HG03439 (cell line): ENCODE data around the gene ALG12.

Source experiments
- ATAC-seq: cut with Tn5 transposase; IDR thresholded peaks from one replicate; pipeline ENCODE4 v1.9.1; 2021; ENCODE audit warnings: mild to moderate bottlenecking, moderate library complexity; ENCODE audit not compliant: unreplicated experiment

Gene ALG12

DNA sequence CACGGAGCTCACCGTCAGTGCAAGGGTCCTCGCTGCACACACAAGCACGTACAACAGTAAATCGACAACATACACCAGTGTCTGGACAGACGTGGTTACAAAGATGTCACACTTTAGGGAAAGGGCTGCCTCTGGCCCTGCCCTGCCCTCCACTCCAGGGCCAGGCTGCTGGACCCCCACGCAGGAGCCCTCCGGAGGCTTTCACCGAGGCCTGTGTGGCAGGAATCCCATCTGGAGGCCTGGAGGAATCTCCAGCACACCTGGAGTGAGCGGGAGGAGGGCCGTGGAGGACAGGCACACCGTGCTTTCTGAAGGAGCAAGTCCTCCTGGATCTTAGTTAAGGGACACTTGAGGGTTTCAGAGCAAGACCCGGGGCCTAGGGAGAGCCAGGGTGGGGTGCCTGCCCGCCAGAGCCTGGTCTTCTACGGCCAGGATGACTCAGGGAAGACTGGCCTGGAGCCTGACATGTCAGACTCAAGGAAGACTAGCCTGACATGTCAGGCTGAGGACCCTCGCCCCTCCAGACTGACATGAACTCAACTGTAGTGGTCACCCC lies 40.2 kb upstream of the ALG12 start:
- ATAC-seq = no peak

DNA sequence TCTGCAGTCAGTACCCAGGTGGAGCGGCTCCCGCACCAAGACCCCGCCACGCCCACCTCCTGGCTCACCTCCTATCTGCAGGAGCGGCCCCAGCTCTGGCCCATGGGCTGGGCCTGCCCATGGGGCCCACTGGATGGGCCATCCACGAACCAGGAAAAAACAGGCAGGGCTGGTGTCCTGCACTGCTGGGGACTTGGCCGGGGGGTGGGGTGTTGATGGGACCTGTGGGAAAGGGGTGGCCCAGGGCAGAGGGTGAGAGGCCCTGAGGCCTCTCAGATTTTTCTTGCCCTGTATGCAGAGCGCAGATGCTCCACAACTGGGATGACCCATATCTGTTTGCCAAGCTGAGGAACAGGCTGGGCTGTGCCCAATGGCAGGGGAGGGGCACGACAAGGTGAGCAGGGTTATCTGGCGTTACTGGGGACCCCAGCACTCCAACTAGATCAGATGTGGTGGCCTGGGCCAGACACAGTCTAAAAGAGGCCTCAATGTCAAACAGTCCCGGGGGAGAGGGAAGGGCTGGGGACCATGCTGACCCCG lies 39.7 kb upstream of the ALG12 start:
- no peak for ATAC-seq

DNA sequence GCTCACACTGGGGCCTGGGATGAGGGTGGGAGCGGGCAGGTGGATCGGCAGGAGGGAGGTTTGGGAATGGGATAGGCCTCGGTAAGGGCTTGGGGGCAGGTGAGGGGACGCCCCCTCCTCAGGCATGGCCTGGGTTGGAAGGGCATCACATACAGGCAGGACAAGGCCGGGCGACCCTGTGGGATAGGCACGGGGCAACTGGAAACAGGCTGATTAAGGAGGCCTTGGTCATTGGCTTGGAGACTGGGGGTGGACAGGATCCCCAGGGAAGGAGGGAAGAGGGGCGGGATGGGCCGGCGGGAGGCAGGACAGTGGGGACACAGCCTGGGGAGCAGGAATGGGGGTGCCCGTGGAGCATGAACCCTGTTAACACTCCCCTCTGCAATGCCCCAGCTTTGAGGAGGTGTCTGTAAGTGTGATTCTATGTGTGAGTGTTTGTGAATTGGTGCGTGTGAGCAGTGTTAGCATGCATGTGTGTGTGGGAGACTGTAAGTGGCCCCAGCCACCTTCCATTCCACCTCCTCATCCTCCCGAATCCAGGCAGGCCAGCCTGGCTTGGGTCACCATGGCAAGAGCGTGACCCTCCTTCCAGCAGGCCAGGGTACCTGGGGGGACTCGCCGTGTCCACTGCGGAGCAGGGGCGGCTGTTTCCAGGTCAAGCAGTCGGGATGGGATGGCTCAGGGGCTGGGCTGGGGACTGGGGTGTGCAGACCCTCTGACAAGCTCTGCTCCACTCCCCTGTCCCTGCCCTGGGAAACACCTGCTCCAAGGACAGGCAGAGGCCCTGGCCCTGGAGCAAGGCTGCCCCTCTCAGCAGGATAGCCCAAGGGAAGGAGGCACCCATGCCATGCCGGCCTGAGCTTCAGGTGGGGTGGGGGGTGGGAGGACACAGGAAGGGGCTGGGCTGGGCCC lies 38.9 kb upstream of the ALG12 start:
- no peak for ATAC-seq

DNA sequence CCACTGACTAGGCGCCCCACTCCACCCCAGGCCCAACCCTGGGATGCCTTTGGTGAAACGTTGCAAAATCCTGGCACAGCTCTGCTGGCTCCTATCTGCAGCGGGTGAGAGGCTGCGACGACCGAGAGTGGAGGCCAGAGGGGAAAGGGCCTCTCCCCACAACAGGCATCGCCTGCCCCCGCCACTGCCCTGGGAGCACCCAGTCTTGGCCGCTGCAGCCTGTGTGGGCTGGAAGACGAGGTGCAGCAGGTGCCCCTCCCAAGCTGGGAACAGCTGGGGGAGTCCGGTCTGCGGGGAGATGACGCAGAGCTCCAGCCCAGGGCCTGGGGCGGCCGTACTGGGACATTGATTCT lies 38.2 kb upstream of the ALG12 start:
- ATAC-seq = no peak

DNA sequence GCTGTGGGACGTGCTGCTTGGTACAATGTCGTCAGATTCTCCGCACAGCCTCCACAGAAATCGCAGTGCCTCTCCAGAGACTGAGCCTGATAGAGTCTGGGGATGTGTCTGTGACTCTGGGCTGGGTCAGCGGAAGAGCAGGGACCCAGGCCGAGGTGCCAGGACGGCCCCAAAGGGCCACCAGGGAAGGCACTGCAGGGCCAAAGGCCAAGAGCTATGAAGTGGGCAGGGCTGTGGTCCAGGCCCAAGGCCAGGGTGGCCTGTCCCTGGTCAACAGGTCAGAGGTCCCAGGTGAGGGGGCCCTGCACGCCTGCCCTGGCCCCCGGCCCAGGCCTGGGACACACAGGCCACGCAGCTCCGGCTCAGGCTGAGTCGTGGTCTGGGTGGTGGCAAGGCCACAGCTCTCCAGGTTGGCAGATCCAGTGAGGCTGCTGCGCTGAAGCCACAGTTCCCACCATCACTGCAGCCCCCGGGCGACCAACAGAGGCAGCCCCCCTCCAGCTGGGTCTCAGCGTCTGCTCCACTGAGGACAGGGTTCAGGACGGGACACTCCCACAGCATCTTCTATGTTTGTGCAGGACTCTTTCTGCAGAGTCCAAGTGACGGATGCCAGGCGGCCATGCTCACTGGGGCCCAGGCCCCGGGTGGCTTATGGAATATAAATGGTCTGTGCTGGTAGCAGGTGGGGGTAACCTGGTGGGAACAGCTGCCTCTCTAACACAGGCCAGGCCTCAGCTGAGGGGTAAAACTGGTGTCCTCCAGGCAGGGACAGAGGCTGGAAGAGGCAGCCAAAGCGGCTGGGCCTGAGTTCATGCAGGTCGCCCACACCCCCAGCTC lies 37.6 kb upstream of the ALG12 start:
- no peak for ATAC-seq

DNA sequence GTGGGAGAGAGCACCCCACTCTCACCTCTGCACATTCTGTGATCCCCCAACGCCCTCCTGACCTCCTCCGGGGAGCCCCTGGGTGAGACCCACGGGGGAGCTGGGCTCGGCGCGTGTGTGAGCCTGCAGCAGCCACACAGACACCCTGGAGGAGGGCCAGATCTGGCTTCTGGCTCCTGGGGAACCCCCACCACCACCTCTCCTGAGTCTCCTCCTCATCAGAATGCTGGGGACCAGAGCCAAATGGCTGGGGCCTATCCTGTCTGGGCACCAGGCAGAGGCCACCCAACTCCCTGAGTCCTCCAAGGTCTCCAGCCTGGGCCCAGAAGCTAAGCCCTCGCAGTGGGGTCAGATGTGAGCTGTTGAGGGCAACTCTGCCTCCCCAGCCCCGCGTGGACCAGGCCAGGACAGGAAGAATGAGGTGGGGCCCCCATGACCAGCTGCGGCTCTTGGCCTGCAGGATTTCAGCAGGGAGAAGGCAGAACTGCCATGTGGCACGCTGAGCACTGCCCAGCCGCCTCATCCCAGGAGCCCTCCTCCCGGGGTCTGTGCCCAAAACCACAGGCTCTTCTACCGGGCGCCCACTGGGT lies 36.8 kb upstream of the ALG12 start:
- ATAC-seq = no peak

DNA sequence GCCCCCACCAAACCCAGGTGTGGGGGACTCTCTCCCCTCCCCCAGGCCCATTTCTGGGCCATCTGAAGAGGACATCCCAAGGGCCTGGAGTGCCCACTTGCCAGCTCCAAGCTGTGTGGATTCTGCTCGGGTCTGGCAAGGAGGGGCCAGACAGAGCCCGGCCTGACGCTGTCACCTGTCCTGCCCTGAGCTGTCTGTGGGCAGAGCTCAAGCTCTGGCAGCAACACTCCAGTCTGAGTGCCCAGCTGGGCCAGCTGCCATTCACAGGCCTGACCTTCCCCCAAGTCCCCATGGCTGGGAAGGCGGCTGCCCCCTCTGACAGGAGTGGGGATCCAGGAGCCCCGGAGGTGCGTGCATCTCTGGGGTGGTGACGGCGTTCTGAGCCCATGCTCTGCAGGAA lies 36.1 kb upstream of the ALG12 start:
- no peak for ATAC-seq

DNA sequence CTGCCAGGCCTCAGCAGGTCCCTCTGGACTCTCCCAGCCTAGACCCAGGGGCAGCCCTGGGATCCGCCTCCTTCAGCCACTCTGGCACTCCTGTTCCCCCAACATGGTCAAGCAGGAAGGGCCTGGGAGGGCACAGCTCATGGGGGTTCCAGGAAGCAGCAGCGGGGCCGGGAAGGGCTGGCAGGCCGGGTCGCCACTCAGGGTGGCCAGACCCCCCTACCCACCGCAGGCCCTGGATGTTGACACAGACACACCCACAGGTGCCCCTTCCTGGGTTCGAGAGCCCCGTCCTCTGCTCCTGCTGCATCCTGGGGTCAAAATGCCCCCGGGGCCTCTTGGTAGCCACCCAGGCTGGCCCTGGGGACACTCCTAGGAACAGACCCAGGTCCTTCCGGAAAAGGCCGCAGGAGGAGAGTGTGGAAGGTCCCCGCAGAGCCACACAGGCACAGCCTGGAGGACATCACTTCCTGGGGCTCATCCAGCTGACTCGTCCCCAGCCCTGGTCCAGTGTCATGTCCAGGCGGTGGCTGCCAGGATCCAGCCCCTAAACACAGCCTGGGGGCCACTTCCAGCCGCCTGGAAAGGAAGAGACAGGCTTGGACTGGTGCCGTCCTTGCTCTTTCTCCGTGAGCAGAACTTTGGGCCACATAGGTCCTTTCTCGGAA lies 35.6 kb upstream of the ALG12 start:
- no peak for ATAC-seq

DNA sequence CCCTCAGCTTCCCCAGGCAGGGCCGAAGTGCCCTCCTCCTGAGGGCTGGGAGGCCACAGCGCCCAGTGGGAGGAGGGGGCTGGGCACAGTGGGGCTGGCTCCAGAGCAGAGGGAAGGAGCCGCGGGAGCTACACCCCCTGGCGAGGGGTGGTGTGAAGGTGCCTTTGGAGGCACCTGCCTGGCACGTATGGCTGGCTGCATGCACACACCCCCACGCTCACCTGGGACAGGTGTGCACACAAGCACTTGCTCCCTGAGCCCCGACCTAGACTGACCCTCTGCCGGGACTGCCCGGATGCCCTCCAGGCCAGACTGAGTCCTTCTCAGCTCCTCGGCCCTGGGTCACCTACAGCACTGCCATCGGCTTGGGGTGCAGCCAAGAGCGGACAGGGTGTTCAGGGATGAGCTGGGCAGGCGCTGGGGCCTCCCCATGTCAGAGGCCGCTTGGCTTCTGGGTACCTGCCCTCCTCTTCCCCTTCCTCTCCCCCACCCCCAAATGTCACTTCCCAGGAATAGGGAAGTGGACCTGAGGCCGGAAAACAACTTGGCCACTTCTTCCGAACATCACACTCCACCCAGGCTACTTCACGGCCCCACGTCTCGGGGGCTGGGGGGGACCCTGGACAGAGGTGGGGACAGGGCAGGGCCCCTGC lies 34.9 kb upstream of the ALG12 start:
- ATAC-seq = no peak

DNA sequence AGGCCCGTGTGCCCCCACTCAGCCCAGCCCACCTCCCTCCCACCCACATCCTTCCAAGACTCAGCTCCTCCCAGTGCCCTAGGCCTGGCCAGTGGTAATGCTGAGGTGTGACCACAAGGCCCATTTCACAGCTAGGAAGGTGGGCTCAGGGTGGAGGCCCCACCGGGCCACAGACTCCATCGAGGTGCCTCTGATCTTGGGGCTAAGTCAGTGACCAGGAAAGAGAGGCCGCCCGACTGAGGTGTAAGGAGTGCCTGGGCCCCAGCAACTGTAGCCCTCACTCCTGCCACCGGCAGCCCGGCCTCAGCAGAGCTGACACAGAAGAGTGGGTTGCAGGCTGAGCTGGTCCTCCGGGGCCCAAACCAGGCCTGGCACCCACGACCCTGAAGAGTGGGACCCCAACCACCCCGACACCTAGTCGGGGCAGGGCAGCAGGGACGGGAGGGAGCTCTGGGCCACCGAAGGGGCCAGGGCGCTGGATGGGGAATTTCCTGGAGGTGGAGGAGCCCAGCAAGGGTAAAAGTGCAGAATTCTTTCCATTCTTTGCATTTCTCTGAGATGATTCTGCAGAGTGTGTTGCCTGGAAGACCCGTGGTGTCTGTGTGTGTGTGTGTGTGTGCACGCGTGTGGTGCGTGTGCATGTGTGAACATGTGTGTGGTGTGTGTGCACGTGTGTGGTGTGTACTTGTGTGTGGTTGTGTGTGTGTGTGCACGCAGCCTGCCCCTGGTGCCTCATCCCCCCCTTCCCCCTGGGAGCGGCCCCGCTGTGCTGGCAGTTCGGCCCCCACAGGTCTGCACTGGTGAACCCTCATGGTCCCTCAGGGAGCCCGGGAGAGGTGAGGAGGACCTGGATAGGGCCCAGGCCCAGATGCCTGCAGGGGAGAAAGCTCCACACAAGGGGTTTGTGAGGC lies 34.0 kb upstream of the ALG12 start:
- no peak for ATAC-seq

DNA sequence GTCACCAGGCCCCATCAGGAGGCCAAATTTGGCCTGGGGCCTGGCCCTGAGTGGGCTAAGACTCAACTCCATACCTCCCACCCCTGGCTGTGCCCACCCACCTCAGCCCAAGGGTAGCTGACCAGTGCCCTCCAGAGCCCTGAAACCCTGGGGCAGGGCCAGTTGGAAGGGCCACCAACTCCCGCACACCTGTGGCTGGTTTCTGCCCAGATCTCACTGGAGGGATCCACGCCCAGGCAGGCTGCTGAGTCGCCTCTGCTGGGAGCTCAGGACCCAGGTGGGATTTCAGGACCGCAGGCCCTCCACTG lies 33.4 kb upstream of the ALG12 start:
- no peak for ATAC-seq

DNA sequence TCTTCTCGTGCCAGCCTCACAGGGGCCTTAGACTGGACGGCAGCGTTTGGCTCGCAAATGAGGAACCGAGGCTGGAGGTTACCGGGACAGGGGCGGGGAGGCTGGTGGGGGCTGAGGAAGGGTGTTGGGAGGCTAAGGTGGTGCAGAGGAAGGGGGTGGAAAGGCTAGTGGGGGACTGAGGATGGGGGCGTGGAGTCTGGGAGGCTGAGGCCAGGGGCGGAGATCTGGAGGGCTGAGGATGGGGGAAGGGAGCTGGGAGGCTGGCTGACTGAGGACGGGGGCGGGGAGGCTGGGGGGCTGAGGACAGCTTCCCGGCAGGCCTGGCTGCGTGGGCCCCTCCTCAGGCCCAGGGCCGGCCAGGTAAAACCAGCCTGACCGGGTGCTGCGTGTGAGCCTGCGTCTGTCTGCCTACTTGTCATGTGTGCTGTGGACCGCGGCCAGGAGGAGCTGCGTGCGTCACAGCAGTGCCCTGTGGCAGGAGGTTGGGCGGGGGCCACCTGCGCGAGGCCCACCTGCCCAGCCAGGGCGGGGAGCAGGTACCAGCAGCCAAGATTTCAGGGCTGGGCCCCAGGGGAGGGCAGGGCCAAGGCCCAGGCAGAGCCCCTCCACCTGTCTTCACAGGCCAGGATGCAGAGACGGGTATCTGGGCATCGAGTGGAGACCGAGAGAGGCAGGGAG lies 32.9 kb upstream of the ALG12 start:
- ATAC-seq = no peak

DNA sequence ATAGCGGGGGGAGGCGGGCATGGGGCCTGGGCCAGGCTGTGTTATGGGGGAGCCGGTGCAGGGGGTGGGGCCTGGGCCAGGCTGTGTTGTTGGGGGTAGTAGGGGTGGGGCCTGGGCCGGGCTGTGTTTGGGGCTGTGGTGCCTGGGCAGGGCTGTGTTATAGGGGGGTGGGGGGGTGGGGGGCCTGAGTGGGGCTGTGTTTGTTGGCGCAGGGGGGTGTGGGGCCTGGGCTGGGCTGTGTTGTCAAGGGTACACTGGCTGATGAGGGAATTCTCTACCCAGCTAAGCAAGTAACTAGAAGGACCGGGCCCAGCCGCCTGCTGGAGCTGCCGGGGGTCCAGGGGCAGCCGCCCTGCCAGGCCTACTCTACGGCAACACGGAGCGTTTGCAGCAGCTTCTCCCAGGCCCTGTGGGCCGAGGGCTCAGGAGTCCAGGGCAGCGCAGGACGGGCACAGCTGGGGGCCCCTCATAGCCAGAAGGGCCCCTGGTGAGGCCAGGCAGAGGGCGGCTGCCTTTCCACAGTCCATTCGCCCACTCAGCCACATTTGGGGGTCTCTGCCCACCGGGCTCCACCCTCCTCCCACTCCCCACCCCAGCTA lies 32.3 kb upstream of the ALG12 start:
- no peak for ATAC-seq

DNA sequence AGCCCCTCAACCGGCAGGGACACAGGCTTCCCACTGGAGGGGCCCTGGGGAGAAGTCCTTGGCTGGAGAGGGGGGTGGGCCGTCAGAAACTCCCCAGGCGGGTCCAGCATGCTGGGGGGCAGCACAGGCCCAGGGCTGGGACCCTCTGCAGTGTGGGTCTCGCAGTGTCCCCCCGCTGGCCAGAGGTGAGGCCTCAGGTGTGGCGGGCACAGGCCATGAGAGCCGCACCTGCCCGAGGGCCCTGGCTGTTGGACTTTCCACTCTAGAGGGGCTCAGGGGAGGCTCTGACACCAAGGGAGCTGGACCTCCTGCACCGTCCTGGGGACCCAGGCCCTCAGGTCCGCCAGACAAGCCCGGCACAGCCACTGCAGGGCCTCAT lies 31.7 kb upstream of the ALG12 start:
- no peak for ATAC-seq

DNA sequence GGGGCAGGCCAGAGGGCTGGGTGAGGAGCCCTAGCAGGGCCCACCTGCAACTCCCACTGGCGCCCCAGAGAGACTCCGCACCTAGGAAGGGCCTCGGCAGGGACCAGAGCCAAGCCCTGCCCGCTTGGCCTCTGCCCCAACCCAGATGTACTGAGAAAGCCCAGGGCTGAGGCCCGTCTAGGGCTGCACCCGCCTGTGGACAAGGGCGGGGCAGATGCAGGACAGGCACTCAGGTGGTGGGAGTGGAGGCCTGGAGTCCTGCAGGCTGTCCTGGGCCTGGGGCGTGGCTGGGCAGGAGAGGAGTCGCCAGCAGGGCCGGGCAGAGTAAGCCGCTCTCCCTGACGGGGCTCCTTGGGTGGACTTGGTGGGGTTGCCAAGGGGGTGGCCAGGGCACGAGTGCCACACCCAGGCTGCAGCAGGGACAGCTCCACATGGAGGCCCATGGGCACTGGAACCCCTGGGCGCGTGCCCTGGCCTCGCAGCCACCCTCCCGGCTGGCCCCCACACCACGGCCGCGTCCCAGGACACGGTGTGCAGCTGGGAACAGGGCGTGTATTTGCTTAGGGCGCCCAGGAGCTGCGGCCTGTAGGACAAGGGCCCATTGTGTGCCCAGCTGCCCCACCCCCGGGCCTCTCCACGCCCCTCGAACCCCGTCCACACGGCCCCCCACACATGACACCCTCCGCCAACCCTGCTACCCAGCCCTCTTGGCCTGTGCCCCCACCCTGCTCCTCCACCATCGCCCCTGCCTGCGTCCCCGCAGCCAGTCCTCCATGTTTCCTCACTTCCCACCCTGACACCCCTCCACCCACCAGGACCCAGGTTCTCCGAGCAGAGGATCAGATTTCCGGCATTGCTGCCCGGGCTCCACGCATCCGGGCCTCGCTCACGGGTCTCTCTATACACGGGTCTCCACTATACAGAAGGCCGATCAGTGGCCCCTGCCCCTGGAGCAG lies 31.0 kb upstream of the ALG12 start:
- no peak for ATAC-seq

DNA sequence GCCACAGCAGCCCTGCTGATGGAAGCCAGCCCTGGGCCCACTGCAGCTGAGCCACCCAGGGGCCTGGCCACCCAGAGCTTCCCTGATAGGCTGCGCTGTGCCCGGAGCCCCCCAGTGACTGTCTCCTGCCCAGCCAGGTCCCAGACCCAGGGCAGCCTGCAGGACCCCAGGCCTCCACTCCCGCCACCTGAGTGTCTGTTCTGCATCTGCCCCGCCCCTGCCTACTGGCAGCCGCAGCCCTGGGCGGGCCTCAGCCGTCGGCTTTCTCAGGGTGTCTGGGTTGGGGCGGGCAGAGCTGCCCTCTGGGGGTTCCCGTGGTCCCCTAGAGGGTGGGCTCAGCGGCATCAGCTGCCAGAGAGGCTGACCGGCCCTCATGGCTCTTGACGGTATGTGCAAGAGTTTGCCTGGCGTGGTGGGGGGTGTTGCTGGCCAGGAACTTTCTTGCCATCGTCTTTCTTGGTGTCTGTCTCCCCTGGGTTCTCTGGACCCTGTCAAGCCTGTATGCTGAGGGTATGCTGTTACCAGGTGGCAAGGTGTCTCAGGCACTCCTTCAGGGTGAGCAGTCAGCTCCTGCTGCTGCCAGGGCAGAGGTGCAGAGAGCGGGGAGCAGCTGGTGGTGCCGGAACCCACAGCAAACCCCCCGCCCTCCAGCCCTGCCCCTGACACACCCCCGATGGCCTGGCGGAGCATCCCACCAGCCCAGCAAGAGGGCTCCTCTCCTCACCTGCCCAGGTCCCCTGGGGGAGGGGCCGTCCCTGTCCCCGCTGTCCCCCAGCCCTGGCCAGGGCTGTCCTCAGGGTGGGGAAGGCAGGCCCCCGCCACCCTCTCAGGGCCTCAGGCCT lies 30.1 kb upstream of the ALG12 start:
- no peak for ATAC-seq

DNA sequence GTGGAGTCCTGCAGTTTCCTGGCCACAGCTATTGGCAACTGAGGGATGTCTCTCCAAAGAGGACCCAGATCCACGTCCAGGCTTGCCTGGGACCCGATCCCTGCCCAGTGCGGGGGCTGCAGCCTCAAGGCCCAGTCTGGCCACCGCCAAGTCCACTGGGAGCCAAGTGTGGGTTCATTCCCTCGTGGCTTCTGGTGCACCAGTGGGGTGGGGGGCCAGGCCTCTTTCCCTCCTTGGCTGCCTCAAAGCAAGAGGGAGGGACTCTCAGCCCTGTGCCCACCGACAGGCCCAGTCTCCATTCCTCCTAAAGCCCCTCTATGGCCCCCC lies 29.0 kb upstream of the ALG12 start:
- ATAC-seq = no peak
